Left lung (tissue), 10 donors: ENCODE results near the gene DHODH. TPM values are rescaled to one million over a fixed set of nuclear protein-coding genes. Genes with fewer than 3 reads are reported as not detected.
"Not testable (repeated sequence)": the region's sequence is repeated elsewhere in the genome, so short reads cannot be mapped to it uniquely, and the experiment has no call there.

ENCODE experiments used
- ATAC-seq: fragments of 200-7000 bp; cut with Tn5 transposase; one replicate; pipeline ENCODE4 v1.9.1; 2020; ENCODE audit warnings: moderate library complexity
- DNase-seq, 4 donors: peaks; one replicate each; pipeline ENCODE4 v3.0.0-alpha.2; 2013 to 2020
- H3K27ac ChIP-seq, 2 donors: fragments of 200-600 bp; sonication (generic) in 1 of 2; one replicate each; pipeline versions ENCODE4 v1.5.0 to v1.8.0; 2020 to 2021
- H3K27me3 ChIP-seq, 2 donors: fragments of 200-600 bp; sonication (generic) in 1 of 2; one replicate each; pipeline versions ENCODE4 v1.5.0 to v1.8.0; 2020 to 2021
- H3K36me3 ChIP-seq, 2 donors: fragments of 200-600 bp; sonication (generic) in 1 of 2; one replicate each; pipeline versions ENCODE4 v1.5.0 to v1.8.0; 2020 to 2021
- H3K4me1 ChIP-seq, 2 donors: fragments of 200-600 bp; one replicate each; pipeline ENCODE4 v1.8.0; 2021
- H3K4me3 ChIP-seq, 2 donors: fragments of 200-600 bp; sonication (generic) in 1 of 2; one replicate each; pipeline versions ENCODE4 v1.5.0 to v1.8.0; 2020 to 2021; ENCODE audit warnings: mild to moderate bottlenecking in 1 of 2
- H3K9me3 ChIP-seq, 2 donors: fragments of 200-600 bp; sonication (generic) in 1 of 2; one replicate each; pipeline versions ENCODE4 v1.5.0 to v1.8.0; 2020 to 2021
- CTCF ChIP-seq, 2 donors: fragments of 200-600 bp; sonication (generic) in 1 of 2; IDR thresholded peaks; one replicate each; pipeline versions ENCODE4 v1.5.0 to v1.8.0; 2021; ENCODE audit warnings: antibody characterized with exemption in 2 of 2
- intact Hi-C, 2 donors: fragments of 100-400 bp; cut with DNase I; formaldehyde crosslinking; loops; one replicate each; pipeline versions ENCODE4 v1.11.2 to v1.14.2; 2022
- polyA plus RNA-seq, 6 donors: library from polyadenylated mRNA; unstranded; fragments of 120-200 nt; gene quantifications; one replicate each; pipeline ENCODE4 v1.2.1, GENCODE V29; 2013; ENCODE audit not compliant: insufficient read length in 6 of 6
- total RNA-seq, 2 donors: library from RNA; stranded (reverse); fragmentation: NEBNext Ultra II Directional; extraction: Animal tissue kit (Norgen Biotek cat#: 25700); gene quantifications; one replicate each; pipeline ENCODE4 v1.2.1, GENCODE V29; 2021
- donor health status: DM: no; HTN: yes; CAD: no.
- donor health status: DM: no; HTN: no; CAD: no.

Gene DHODH
- total and polyA plus RNA-seq, 8 donors: 5.4 to 19.9 (median 16.7) TPM

GRCh38 chr16:72050769-72051464 is 42.4 kb downstream of the DHODH start:
- no peak overlapping the region for H3K4me3 ChIP-seq
- peak overlapping the region in 1 of 2 donors; percentile 80 for H3K27ac ChIP-seq
- H3K27me3 ChIP-seq: no peaks in the 10 kb centered on the region
- peaks cover 0 to 16% of the 10 kb centered on the region in 2 donors for H3K9me3 ChIP-seq
- intact Hi-C loops: no loop called here
- ATAC-seq (peak; percentile 75), DNase-seq (no peak)
- TF ChIP-seq CTCF (IDR thresholded peaks at IDR 0.05): no peak
- no peaks in the 10 kb centered on the region for H3K36me3 ChIP-seq
- H3K4me1 ChIP-seq: peaks cover 0 to 46% of the 10 kb centered on the region in 2 donors

- Histone ChIP-seq H3K27ac (peak overlapping the region in 1 of 2 donors; percentile 80), H3K4me3 (no peak overlapping the region), H3K4me1 (peaks cover 0 to 49% of the 10 kb centered on the region in 2 donors), H3K36me3 (no peaks in the 10 kb centered on the region), H3K27me3 (no peaks in the 10 kb centered on the region), H3K9me3 (peaks cover 0 to 16% of the 10 kb centered on the region in 2 donors)
- TF ChIP-seq CTCF (IDR thresholded peaks at IDR 0.05): no peak
- intact Hi-C loops: no loop called here
- ATAC-seq (no peak), DNase-seq (no peak)
Observed at GRCh38 chr16:72051818-72052217, 43.3 kb downstream of the DHODH start.

- H3K4me1 ChIP-seq: peaks cover 0 to 49% of the 10 kb centered on the region in 2 donors
- H3K4me3 ChIP-seq, H3K9me3 ChIP-seq, H3K36me3 ChIP-seq, ATAC-seq, intact Hi-C loops, DNase-seq, H3K27me3 ChIP-seq: not testable (repeated sequence)
- peak within 1 kb of the TSS in 1 of 2 donors; percentile 80 for H3K27ac ChIP-seq
Observed at GRCh38 chr16:72054254-72054847, 45.8 kb downstream of the DHODH start, which contains the start of gene HP. TSS of gene HP (plus strand) at chr16:72054505. CDS start at chr16:72054653, 148 bp downstream.

GRCh38 chr16:72055911-72056310 is 47.4 kb downstream of the DHODH start:
- H3K27ac ChIP-seq: no peak overlapping the region
- no peaks in the 10 kb centered on the region for H3K27me3 ChIP-seq
- intact Hi-C loops: no loop called here
- H3K4me1 ChIP-seq: peaks cover 0 to 44% of the 10 kb centered on the region in 2 donors
- H3K9me3 ChIP-seq: no peaks in the 10 kb centered on the region
- TF ChIP-seq CTCF (IDR thresholded peaks at IDR 0.05): no peak
- DNase-seq: no peak
- no peak for ATAC-seq
- no peak overlapping the region for H3K4me3 ChIP-seq
- peaks cover 0 to 6% of the 10 kb centered on the region in 2 donors for H3K36me3 ChIP-seq

GRCh38 chr16:72057313-72057712 is 48.8 kb downstream of the DHODH start:
- H3K9me3 ChIP-seq, H3K27me3 ChIP-seq, H3K36me3 ChIP-seq, intact Hi-C loops, H3K27ac ChIP-seq, H3K4me3 ChIP-seq, DNase-seq: not testable (repeated sequence)
- ATAC-seq: peak; percentile 72
- peaks cover 0 to 30% of the 10 kb centered on the region in 2 donors for H3K4me1 ChIP-seq

GRCh38 chr16:72059060-72059459 is 50.5 kb downstream of the DHODH start:
- peak; percentile 75 for ATAC-seq
- H3K9me3 ChIP-seq, H3K27me3 ChIP-seq, H3K27ac ChIP-seq, H3K36me3 ChIP-seq, DNase-seq, intact Hi-C loops, H3K4me3 ChIP-seq: not testable (repeated sequence)
- peaks cover 0 to 16% of the 10 kb centered on the region in 2 donors for H3K4me1 ChIP-seq
